HG02642 (cell line): ENCODE results near the gene SLFN12L.
A peak's percentile ranks its signal among the peaks of the same experiment; 100 is the strongest.
"Not testable (repeated sequence)": the region's sequence is repeated elsewhere in the genome, so short reads cannot be mapped to it uniquely, and the experiment has no call there.

Experiments
- ATAC-seq: cut with Tn5 transposase; IDR thresholded peaks from one replicate; pipeline ENCODE4 v1.9.1; 2021; ENCODE audit warnings: mild to moderate bottlenecking; ENCODE audit not compliant: unreplicated experiment, poor library complexity

The SLFN12L gene

GRCh38 chr17:35537601-35538141 lies at the start of gene SLFN12L:
TSS of gene SLFN12L (minus strand) at chr17:35537678. CDS start at chr17:35522364, 15,314 bp downstream.
- ATAC-seq = peak; percentile 36

- ATAC-seq = peak; percentile 16
These were observed 49.1 kb upstream of the SLFN12L start for GRCh38 chr17:35586569-35587073.

- no peak for ATAC-seq
These were observed 46.6 kb upstream of the SLFN12L start for GRCh38 chr17:35584061-35584460.

- no peak for ATAC-seq
These were observed 41.5 kb upstream of the SLFN12L start for GRCh38 chr17:35578929-35579432.

- ATAC-seq = peak; percentile 89
These were observed 40.9 kb upstream of the SLFN12L start, which contains the start of gene PEX12 for GRCh38 chr17:35578197-35578928. TSS of gene PEX12 (minus strand) at chr17:35578571. CDS start at chr17:35578021, 550 bp downstream.

GRCh38 chr17:35577830-35578196 lies 40.3 kb upstream of the SLFN12L start:
- no peak for ATAC-seq

- ATAC-seq = no peak
These were observed 38.3 kb upstream of the SLFN12L start for GRCh38 chr17:35575759-35576158.

- no peak for ATAC-seq
These were observed 31.9 kb upstream of the SLFN12L start for GRCh38 chr17:35569405-35569804.

GRCh38 chr17:35568561-35568960 lies 31.1 kb upstream of the SLFN12L start:
- no peak for ATAC-seq

- ATAC-seq = no peak
These were observed 29.5 kb upstream of the SLFN12L start for GRCh38 chr17:35566968-35567367.

GRCh38 chr17:35563181-35563580 lies 25.7 kb upstream of the SLFN12L start:
- ATAC-seq = not testable (repeated sequence)

- ATAC-seq = no peak
These were observed 23.2 kb upstream of the SLFN12L start, which contains the start of gene SLFN14 for GRCh38 chr17:35560703-35561102. TSS of gene SLFN14 (minus strand) at chr17:35560819. CDS start at chr17:35558062, 2,757 bp downstream.

GRCh38 chr17:35559495-35560210 lies 22.2 kb upstream of the SLFN12L start:
- ATAC-seq = no peak

- ATAC-seq = no peak
These were observed 19.9 kb upstream of the SLFN12L start for GRCh38 chr17:35557353-35557752.

- no peak for ATAC-seq
These were observed 18.2 kb upstream of the SLFN12L start for GRCh38 chr17:35555691-35556090.

- no peak for ATAC-seq
These were observed 17.2 kb upstream of the SLFN12L start for GRCh38 chr17:35554668-35555067.

GRCh38 chr17:35553310-35553709 lies 15.8 kb upstream of the SLFN12L start:
- ATAC-seq = no peak

- no peak for ATAC-seq
These were observed 11.5 kb upstream of the SLFN12L start for GRCh38 chr17:35548978-35549377.

- no peak for ATAC-seq
These were observed 10.8 kb upstream of the SLFN12L start for GRCh38 chr17:35548208-35548810.

- ATAC-seq = no peak
These were observed 9.0 kb upstream of the SLFN12L start for GRCh38 chr17:35546487-35546886.
